Gastrocnemius medialis (tissue), 4 donors: ENCODE data around the gene CPNE7.

Experiments
- POLR2A ChIP-seq, 2 donors: fragments of 450-650 bp; IDR thresholded peaks; one replicate each; pipeline ENCODE4 v1.6.1; 2017; ENCODE audit warnings: antibody characterized with exemption in 2 of 2, mild to moderate bottlenecking in 2 of 2, moderate library complexity in 2 of 2
- TF ChIP-seq, protein P1 (sequence below), 5 experiments: fragments of 450-650 bp in 3 of 5; fragments of 200-600 bp in 2 of 5; sonication (generic) in 2 of 5; IDR thresholded peaks in 4 of 5; conservative IDR thresholded peaks in 1 of 5; 1 replicate in 4 of 5; 2 replicates in 1 of 5; pipeline ENCODE4 v1.5.1; 2016 to 2019; ENCODE audit warnings: antibody characterized with exemption in 5 of 5, mild to moderate bottlenecking in 3 of 5, moderate library complexity in 3 of 5

DNA sequence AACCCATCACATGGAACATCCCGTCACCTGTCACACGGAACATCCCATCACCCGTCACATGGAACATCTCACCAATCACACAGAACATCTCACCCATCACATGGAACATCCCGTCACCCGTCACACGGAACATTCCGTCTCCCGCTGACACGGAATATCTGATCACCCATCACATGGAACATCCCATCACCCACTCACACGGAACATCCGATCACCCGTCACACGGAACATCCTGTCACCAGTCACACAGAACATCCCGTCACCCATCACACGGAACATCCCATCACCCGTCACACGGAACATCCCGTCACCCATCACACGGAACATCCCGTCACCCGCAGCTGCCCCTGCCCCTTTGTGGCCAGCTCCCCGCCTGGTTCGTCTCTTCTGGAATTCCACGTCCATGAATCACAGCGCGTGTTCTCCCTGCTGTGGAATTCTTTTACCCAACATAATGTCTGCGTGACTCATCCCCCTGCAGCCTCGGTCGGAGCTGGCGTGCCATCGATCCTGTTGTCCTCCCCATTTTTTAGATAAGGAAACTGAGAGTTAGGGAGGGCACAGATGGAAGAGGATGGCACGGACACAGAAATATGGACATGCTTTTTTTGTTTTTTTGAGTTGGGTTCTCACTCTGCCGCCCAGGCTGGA lies 5.6 kb downstream of the CPNE7 start:
- TF ChIP-seq, protein P1, sequence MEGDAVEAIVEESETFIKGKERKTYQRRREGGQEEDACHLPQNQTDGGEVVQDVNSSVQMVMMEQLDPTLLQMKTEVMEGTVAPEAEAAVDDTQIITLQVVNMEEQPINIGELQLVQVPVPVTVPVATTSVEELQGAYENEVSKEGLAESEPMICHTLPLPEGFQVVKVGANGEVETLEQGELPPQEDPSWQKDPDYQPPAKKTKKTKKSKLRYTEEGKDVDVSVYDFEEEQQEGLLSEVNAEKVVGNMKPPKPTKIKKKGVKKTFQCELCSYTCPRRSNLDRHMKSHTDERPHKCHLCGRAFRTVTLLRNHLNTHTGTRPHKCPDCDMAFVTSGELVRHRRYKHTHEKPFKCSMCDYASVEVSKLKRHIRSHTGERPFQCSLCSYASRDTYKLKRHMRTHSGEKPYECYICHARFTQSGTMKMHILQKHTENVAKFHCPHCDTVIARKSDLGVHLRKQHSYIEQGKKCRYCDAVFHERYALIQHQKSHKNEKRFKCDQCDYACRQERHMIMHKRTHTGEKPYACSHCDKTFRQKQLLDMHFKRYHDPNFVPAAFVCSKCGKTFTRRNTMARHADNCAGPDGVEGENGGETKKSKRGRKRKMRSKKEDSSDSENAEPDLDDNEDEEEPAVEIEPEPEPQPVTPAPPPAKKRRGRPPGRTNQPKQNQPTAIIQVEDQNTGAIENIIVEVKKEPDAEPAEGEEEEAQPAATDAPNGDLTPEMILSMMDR (IDR thresholded peaks at IDR 0.05 in 4 of 5, conservative IDR thresholded peaks at IDR 0.05 in 1 of 5) = no peak
- TF ChIP-seq POLR2A (IDR thresholded peaks at IDR 0.05) = no peak
